Stimulated activated CD8-positive, alpha-beta memory T cell treated with anti-CD3 and anti-CD28 coated beads, Interleukin-15, amount 100 ng/mL, for 48 hours (primary cell): ENCODE measurements around the gene MAP1A.

Experiments used
- DNase-seq, 2 donors: peaks; one replicate each; pipeline ENCODE4 v3.0.0-alpha.2; 2020; ENCODE audit warnings: low read depth in 2 of 2

The MAP1A gene

DNA sequence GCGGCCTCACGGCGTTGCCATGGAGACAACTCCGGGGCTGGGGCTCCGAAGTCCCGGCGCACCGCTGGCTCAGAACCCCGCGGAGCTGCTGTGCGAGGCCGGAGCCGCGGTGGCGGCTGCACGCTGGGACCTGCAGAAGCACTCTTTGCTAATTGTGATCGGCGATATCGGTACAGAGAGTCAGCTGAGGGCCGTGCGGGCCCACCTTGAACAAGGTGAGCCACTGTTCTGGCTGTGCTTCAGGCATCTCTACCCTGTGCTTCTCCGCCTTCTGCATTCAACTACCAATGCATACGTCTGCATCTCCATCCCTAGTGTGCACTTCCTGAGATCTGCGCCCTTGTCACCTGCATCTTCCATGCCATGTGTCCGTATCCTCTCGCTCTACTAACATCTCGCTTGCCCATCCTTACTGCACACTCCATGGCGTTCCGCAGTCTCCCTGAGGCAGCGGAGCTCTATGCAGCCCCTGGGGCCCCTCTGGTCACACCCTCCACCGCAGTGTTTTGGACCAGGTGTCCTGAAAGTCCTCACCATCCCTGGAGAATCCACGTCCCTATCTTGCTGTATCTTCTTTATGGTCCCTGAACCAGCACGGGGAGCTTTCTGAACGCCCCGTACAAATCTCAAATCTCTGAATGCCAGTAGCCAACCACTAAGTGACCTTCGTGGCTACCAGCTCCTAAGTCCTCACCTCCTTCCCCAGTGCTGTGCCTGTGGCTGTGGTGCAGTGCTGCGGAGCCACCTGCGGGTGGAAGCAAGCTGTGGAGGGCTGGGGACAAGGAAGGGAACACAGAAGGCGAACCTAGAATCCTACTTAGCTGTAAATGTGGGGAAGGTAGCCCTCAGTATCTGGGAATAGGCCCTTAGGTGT lies 6.2 kb upstream of the MAP1A start:
- DNase-seq: no peak

- DNase-seq: no peak
These were observed 3.9 kb upstream of the MAP1A start for GRCh38 chr15:43513550-43513949.

- no peak for DNase-seq
These were observed 3.0 kb upstream of the MAP1A start for GRCh38 chr15:43514241-43515057.

DNA sequence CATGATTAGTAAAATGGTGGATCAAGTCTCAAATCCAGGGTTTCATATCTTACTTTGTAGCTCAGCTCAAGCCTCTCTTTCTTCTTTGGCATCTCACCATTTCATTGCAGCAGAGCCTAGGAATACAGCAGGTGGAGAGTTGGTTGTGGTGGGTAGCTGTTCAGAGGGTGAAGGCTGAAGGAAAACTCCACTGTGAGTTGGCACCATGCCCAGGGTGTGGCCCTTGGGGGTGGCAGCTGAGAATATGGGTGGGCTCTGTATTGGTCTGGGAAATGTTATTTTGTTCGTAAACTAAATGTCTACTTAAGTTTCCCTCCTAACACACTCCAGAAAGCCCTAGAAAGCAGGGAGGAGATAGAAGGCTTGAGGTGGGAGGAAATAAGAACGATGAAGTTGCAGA lies 1.7 kb upstream of the MAP1A start:
- no peak for DNase-seq

DNA sequence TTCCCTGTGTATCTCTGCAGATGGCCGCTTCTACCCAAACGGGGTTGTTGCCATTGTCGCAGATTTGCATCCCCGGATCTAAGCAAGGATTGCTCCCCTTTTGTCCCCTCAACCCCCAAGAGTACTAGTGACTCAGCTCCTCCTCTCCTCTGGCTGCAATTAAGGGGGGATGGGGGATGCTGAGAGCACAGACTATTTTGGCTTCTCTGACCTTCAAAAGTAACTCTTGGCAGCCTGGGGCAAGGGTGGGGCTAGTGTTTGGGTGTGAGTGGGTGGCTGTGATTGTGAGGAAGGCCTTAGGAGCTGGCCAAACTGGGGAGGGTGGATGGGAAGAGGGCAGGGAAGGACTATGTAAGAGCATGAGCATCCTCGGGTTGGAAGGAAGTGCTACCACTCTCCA lies 1.2 kb upstream of the MAP1A start:
- DNase-seq: no peak

GRCh38 chr15:43516801-43517353 lies 531 bp upstream of the MAP1A start:
- no peak for DNase-seq

DNA sequence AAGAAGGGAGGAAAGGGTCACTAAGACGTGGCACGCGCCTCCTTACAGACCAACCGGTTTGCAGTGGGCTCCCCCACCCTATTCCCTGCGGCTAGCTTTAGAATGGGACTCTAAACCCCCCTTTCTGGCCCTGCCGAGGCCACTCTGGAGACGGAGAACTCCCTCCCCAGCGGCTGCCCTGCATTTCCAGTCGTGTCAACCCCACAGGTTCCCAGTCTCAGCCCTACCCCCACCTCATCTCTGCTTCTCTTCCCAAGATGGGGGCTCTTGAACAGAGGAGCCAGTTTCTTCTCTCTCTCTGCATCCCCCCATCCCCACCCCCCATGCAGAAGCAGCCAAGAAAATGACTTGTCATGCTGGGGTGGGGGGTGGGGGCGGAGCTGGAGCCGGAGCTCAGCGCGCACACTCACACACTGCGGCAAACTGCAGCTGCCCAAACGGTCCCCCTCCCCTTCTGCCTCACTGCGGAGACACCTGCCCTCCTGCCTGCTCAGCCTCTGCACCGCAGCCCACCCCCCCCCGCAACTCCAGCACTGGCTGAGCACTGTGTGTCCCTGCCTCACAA lies 871 bp downstream of the MAP1A start:
- DNase-seq: no peak

DNA sequence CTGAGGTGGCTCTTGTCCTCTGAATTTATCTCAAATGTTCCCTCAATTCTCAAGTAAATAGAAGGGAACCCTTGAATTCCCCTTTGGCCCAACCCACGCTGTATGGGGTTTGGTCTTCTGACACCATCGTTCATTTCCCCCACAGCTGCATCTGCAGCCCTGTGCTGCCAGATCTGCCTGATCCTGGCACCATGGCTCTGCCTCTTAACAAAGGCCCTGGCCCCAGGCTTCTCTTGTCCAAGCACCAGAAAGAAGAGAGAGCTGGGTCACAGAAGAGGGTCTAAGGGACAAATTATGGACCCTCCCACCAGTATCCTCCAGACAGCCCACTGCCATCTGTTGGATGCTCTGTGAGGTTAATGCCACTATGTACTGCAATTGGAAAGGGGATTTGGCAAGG lies 1.8 kb downstream of the MAP1A start:
- DNase-seq: no peak

DNA sequence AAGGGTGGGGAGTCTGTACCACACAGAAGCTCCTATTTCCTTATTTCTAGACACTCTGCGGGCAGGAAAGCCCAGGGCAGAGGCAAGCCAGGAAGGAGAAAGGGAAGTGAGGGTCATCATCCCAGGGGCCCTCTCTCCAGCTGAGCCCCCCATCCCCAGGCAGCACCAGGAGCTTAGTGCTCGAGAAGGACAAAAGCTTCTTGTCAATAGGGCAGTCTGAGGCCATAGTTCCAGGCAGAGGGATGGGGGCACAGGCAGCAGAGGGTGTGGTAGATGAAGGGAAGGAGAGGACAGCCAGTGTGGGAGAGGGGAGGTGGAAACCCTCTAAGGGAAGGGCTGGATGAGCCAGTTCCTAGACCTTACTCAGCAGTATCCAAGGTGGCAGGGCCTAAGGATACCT lies 2.7 kb downstream of the MAP1A start:
- no peak for DNase-seq

DNA sequence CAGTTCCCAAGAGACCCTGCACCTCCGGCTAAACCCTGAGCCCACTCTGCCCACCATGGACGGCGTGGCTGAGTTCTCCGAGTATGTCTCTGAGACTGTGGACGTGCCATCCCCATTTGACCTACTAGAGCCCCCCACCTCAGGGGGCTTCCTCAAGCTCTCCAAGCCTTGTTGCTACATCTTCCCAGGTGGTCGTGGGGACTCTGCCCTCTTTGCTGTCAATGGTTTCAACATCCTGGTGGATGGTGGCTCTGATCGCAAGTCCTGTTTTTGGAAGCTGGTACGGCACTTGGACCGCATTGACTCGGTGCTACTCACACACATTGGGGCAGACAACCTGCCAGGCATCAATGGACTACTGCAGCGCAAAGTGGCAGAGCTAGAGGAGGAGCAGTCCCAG lies 4.0 kb downstream of the MAP1A start:
- DNase-seq: no peak

DNA sequence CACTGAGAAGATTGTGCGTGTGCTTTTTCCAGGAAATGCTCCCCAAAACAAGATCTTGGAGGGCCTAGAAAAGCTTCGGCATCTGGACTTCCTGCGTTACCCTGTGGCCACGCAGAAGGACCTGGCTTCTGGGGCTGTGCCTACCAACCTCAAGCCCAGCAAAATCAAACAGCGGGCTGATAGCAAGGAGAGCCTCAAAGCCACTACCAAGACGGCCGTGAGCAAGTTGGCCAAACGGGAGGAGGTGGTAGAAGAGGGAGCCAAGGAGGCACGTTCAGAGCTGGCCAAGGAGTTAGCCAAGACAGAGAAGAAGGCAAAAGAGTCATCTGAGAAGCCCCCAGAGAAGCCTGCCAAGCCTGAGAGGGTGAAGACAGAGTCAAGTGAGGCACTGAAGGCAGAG lies 4.8 kb downstream of the MAP1A start:
- DNase-seq: no peak

DNA sequence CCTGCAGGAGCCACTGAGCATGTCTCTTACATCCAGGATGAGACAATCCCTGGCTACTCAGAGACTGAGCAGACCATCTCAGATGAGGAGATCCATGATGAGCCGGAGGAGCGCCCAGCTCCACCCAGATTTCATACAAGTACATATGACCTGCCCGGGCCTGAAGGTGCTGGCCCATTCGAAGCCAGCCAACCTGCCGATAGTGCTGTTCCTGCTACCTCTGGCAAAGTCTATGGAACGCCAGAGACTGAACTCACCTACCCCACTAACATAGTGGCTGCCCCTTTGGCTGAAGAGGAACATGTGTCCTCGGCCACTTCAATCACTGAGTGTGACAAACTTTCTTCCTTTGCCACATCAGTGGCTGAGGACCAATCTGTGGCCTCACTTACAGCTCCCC lies 6.2 kb downstream of the MAP1A start:
- DNase-seq: no peak

- no peak for DNase-seq
These were observed 6.9 kb downstream of the MAP1A start for GRCh38 chr15:43524254-43524845.

DNA sequence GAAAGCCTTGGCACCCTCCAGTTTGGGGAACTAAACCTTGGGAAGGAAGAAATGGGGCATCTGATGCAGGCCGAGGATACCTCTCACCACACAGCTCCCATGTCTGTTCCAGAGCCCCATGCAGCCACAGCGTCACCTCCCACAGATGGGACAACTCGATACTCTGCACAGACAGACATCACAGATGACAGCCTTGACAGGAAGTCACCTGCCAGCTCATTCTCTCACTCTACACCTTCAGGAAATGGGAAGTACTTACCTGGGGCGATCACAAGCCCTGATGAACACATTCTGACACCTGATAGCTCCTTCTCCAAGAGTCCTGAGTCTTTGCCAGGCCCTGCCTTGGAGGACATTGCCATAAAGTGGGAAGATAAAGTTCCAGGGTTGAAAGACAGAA lies 7.7 kb downstream of the MAP1A start:
- no peak for DNase-seq

DNA sequence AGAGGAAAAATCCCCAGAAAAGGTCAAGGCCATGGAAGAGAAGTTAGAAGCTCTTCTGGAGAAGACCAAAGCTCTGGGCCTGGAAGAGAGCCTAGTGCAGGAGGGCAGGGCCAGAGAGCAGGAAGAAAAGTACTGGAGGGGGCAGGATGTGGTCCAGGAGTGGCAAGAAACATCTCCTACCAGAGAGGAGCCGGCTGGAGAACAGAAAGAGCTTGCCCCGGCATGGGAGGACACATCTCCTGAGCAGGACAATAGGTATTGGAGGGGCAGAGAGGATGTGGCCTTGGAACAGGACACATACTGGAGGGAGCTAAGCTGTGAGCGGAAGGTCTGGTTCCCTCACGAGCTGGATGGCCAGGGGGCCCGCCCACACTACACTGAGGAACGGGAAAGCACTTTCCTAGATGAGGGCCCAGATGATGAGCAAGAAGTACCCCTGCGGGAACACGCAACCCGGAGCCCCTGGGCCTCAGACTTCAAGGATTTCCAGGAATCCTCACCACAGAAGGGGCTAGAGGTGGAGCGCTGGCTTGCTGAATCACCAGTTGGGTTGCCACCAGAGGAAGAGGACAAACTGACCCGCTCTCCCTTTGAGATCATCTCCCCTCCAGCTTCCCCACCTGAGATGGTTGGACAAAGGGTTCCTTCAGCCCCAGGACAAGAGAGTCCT lies 9.0 kb downstream of the MAP1A start:
- DNase-seq: no peak

DNA sequence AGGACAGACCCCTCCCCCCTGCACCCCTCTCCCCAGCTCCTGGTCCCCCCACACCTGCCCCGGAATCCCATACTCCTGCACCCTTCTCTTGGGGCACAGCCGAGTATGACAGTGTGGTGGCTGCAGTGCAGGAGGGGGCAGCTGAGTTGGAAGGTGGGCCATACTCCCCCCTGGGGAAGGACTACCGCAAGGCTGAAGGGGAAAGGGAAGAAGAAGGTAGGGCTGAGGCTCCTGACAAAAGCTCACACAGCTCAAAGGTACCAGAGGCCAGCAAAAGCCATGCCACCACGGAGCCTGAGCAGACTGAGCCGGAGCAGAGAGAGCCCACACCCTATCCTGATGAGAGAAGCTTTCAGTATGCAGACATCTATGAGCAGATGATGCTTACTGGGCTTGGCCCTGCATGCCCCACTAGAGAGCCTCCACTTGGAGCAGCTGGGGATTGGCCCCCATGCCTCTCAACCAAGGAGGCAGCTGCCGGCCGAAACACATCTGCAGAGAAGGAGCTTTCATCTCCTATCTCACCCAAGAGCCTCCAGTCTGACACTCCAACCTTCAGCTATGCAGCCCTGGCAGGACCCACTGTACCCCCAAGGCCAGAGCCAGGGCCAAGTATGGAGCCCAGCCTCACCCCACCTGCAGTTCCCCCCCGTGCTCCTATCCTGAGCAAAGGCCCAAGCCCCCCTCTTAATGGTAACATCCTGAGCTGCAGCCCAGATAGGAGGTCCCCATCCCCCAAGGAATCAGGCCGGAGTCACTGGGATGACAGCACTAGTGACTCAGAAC lies 9.8 kb downstream of the MAP1A start:
- no peak for DNase-seq

GRCh38 chr15:43527802-43528541 lies 10.6 kb downstream of the MAP1A start:
- DNase-seq: no peak

- no peak for DNase-seq
These were observed 11.2 kb downstream of the MAP1A start for GRCh38 chr15:43528542-43529007.

GRCh38 chr15:43529141-43529540 lies 11.7 kb downstream of the MAP1A start:
- DNase-seq: no peak
